HuH-7.5 (cell line): Measurements from ENCODE around the gene CEBPG.

Experiments
- DNase-seq: peaks from one replicate; pipeline ENCODE4 v3.0.0; 2011; ENCODE audit warnings: low spot score

CEBPG gene

DNA sequence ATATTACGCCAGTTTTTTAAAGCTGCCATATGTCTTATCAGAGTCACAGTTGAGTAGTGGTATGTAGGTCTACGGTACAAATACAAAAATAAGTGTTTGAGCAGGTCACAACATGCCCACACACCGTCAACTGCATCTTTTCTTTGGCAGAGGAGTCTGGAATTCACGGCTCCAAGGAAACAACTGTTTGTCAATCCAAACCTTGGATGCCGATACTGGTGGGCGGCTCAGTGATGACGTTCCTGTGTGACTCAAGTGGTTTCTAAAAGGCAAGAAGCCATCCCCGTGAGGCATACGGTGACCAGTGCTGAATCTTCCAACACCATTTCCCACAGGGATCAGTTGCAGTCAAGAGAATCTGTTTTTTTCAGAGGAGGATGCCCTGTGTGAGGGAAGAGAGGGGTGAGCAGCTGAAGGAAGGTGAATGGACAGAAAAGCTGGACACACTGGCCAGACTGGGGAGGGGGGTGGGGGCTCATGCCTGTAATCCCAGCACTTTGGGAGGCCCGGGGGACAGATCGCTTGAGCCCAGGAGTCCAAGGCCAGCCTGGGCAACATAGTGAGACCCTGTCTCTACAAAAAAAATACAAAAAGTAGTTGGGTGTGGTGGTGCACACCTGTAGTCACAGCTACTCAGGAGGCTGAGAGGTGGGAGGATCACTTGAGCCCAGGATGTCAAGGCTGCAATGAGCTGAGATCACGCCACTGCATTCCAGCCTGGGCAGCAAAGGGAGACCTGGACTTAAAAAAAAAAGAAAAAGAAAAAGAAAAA lies 22.8 kb upstream of the CEBPG start:
- no peak for DNase-seq

- DNase-seq: no peak
These were observed 18.0 kb upstream of the CEBPG start for GRCh38 chr19:33355535-33355934.

GRCh38 chr19:33357556-33357955 lies 16.0 kb upstream of the CEBPG start:
- DNase-seq: no peak

DNA sequence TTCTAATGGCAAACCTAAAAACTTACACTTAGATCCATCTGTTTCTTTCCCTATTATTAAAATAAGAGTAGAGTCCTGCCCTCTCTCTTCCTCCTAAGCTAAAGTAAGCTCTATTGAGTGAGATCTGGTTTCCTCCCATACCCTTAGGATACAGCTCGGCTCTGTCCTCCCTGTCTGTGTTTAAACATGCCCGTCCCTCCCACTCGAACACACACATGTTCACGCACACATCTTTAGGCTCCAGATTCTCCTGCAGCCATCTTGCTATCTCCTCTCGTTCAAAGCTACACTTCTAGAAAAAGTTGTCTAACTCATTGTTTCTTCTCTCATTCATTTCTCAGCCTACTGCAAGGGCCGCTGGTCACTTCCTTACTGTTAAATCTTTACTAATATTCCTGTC lies 15.1 kb upstream of the CEBPG start:
- no peak for DNase-seq

- DNase-seq: no peak
These were observed 13.9 kb upstream of the CEBPG start for GRCh38 chr19:33359581-33359980.

- DNase-seq: no peak
These were observed 10.8 kb upstream of the CEBPG start for GRCh38 chr19:33362508-33363228.

DNA sequence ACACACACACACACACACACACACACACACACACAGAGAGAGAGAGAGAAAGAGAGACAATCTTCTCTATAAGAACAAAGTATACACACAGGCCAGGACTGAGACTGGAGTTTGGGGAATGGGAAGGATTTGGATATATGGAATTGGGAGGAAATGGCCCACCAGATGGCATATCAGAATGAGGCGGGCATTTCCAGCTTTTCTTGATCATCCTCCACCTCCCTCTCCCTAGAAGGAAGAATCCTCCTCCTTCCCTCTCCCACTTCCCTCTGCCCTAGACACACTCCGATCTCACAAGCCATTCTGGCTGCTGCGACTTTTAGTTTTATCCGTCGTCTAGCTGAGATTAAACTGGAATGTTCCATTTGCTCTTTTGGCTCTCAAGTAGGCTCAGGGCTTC lies 10.0 kb upstream of the CEBPG start:
- no peak for DNase-seq

DNA sequence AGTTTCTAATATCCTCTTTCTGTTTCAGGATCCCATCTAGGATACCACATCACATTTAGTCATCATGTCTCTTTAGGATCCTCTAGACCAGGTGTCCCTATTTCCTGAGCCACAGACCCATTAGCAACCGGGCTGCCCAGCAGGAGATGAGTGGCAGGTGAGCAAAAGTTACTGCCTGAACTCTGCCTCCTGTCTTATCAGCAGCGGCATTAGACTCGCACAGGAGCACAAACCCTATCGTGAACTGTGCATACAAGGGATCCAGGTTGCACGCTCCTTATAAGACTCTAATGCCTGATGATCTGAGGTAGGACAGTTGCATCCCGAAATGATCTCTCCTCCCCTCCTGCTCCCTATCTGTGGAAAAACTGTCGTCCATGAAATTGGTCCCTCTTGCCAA lies 7.8 kb upstream of the CEBPG start:
- DNase-seq: no peak

GRCh38 chr19:33366127-33366526 lies 7.4 kb upstream of the CEBPG start:
- DNase-seq: no peak

GRCh38 chr19:33366897-33367296 lies 6.6 kb upstream of the CEBPG start:
- no peak for DNase-seq

GRCh38 chr19:33368074-33368864 lies 5.2 kb upstream of the CEBPG start:
- DNase-seq: no peak

- no peak for DNase-seq
These were observed 2.7 kb upstream of the CEBPG start for GRCh38 chr19:33370783-33371182.

- DNase-seq: no peak
These were observed 766 bp downstream of the CEBPG start for GRCh38 chr19:33374236-33374714.

DNA sequence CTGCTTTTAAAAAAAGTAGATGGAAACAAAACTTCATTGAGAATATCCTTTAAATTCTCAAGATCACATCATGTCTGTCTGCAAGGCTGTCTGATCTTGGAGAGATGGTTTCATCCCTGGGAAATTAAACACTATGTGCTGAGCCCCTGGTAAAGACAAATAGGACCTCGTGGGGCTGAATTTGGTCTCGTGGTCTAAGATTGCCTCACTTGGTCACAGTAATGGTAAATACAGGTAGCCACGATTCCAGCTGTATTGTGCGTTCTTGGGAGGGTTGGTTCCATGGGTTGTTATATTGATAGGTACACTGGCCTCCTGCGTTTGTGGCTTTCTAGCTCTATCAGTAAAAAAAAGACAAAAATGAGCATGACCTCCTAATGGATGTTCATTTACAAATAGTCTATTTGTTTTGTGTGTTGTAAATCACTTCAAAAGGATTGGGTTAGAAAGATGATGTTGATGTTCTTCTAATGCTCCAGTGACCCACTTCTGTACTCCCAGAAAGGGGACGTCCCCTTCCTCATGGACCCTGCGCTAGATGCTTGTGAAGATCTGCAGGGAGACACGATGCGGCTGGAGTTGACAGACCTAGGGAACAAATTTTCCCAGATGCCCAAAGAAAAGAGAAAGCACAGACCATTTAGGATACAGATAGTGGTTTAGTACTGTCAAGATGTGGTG lies 1.8 kb downstream of the CEBPG start:
- DNase-seq: no peak

- no peak for DNase-seq
These were observed 2.3 kb downstream of the CEBPG start for GRCh38 chr19:33375837-33376159.

GRCh38 chr19:33376423-33376822 lies 2.9 kb downstream of the CEBPG start:
- no peak for DNase-seq

GRCh38 chr19:33376941-33377557 lies 3.5 kb downstream of the CEBPG start:
- DNase-seq: no peak

DNA sequence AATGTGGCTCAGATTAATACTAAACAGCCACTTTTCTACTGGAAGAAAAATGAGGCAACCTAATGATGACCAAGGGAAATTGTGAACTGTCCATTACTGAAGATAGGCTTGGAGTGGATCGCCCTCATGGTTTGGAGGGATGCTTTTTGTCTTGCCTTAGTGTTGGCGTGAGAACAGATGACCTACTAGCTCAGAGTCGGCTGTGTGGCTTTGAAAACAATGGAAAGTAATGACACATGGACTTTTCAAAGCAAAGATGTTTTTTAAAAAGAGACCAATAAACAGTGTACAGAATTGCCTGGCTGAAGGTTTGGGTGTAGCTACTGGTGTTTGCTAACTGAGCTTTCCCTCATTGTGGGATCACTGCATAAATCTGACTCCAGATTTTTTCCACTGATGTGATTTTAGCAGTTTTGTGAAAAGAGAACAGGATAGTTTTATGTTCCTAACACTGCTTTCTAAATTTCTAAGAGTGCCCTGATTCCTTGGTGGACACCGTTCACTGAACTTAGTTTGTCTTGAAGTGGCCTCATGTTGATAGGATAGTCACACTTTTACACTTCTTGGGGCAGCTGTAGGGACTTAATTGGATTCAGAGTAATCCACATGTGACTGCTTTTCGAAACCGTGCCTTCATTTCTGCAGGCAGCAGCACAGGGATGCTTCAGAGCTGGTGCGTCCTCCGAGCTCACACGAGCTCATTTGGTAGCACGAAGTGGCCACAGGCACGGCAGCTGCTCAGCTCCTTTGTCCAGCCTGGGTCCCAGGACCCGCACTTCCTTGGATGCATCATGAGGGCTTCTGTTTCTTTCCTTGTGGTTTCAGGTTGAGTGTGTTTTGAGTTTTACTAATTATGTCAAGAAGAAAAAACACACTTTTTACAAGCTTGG lies 4.3 kb downstream of the CEBPG start:
- no peak for DNase-seq

DNA sequence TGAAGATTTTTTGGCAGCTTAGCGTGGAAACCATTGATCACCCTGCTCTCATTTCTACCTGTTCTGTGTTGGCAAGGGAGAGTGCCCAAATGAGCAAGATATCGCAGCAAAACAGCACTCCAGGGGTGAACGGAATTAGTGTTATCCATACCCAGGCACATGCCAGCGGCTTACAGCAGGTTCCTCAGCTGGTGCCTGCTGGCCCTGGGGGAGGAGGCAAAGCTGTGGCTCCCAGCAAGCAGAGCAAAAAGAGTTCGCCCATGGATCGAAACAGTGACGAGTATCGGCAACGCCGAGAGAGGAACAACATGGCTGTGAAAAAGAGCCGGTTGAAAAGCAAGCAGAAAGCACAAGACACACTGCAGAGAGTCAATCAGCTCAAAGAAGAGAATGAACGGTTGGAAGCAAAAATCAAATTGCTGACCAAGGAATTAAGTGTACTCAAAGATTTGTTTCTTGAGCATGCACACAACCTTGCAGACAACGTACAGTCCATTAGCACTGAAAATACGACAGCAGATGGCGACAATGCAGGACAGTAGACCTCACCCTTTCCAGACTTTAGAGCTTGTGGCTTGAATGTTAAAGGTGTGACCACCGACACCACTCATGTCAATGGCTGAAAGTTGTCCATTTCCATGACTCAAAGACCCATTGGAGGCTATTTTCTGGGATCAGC lies 5.8 kb downstream of the CEBPG start:
- no peak for DNase-seq

DNA sequence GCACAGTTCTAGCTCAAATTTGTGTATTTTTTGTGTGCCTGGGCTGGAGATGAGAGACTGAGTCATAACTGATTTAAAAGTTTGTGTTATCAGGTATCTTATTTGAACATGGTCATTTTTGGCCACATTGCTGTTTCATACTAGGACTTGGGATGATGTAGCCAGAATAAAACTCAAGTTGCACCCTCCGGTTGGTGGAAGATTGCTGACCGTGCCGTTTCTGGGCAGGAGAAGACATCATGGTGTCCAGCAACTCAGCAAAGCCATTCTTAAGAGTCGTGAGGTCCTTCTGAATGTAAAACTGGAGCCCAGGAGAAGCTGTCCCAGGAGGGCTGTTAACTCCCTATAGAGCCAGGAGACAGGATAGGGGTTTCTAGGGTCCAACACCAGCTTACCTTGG lies 7.6 kb downstream of the CEBPG start:
- no peak for DNase-seq
